CD4-positive, alpha-beta T cell treated with Interleukin-15 for 1 hour (primary cell): Measurements from ENCODE around the gene MRC2.

ENCODE experiments used
- DNase-seq: peaks from one replicate; pipeline ENCODE4 v3.0.0-alpha.2; 2020

MRC2 gene

GRCh38 chr17:62637809-62638208 lies 10.3 kb downstream of the MRC2 start:
- no peak for DNase-seq

DNA sequence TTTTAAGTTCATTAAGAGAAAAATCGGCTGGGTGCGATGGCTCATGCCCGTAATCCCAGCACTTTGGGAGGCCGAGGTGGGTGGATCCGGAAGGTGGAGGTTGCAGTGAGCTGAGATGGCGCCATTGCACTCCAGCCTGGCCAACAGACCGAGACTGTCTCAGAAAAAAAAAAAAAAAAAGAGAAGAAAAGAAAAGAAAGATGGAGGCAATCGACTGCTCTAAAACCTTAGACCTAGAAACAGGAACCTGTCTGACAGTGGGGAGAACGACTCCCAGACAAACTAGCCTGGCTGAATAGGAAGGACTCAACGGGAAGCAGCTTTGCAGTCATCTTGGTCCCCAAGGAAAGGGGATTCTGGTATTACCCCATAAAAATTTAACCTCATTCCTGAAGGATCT lies 13.7 kb downstream of the MRC2 start:
- DNase-seq = no peak

DNA sequence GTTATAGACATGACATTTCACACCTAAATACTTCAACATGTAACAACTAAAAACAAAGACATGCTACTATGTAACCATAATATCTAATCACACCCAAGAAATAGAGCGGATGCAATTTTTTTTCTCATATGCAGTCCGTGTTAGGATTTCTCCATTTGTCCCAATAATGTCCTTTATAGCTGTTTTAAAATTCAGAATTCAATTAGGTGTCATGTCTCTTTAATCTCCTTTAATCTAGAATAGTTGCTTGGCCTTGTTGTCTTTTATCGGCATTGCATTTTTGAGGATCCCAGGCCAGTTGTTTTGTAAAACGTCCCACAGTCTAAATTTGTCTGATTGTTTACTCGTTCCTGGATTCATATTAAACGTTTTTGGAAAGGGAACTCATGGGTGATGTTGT lies 14.5 kb downstream of the MRC2 start:
- DNase-seq = no peak

GRCh38 chr17:62643496-62643895 lies 16.0 kb downstream of the MRC2 start:
- DNase-seq = no peak

- no peak for DNase-seq
Observed at GRCh38 chr17:62644487-62645173, 17.2 kb downstream of the MRC2 start.

DNA sequence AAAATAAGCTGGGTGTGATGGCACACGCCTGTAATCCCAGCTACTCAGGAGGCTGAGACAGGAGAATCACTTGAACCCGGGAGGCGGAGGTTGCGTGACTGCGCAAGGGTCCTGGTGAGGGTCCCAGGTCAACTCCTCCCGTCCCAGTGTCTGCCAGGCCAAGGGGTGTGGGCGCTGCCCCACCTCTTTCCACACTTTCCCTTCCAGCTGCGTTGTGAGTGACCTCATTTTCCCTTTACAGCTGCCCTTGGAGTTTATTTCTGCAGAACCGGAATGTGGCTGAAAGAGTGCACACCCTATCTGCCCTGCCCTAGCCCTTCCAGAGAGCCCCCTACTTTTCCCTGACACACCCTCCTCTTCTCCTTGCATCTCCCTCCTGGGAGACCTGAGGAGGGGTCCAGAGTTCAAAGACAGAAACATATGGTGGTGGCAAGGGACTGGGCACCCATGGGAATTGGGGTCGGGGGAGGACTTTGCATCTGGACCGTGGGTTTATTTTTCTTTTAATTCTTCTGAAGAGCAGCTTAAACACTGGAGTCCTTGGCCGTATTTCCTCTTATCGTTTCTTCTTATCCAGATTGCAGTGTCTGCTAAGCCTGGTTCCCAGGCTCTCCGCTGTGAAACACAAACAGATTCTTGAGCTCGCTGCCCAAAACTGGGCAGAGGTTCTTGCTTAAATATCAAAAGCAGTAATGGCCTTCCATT lies 20.9 kb downstream of the MRC2 start:
- DNase-seq = no peak

GRCh38 chr17:62648956-62649294 lies 21.5 kb downstream of the MRC2 start:
- DNase-seq = no peak

DNA sequence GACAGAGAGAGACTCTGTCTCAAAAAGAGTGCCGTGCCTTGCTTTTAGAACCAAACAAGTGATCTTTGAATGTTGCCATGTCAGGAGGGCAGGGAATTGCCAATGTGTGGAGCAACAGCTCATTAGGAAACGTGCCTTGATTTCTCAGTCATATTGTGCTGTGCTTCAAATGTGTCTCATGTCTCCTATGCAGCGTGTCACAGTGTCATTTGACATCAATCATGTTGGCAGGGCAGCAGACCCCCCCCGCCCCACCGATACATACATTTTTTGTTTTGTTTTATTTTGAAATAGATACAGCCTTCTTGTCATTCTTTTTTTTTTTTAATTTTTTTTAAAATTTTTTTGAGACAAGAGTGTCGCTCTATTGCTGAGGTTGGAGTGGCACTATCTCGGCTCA lies 22.1 kb downstream of the MRC2 start:
- no peak for DNase-seq

GRCh38 chr17:62650587-62650986 lies 23.1 kb downstream of the MRC2 start:
- DNase-seq = no peak

- DNase-seq = peak; percentile 48
Observed at GRCh38 chr17:62652251-62653001, 25.0 kb downstream of the MRC2 start.

GRCh38 chr17:62653002-62653825 lies 25.7 kb downstream of the MRC2 start:
- DNase-seq = peak; percentile 63

DNA sequence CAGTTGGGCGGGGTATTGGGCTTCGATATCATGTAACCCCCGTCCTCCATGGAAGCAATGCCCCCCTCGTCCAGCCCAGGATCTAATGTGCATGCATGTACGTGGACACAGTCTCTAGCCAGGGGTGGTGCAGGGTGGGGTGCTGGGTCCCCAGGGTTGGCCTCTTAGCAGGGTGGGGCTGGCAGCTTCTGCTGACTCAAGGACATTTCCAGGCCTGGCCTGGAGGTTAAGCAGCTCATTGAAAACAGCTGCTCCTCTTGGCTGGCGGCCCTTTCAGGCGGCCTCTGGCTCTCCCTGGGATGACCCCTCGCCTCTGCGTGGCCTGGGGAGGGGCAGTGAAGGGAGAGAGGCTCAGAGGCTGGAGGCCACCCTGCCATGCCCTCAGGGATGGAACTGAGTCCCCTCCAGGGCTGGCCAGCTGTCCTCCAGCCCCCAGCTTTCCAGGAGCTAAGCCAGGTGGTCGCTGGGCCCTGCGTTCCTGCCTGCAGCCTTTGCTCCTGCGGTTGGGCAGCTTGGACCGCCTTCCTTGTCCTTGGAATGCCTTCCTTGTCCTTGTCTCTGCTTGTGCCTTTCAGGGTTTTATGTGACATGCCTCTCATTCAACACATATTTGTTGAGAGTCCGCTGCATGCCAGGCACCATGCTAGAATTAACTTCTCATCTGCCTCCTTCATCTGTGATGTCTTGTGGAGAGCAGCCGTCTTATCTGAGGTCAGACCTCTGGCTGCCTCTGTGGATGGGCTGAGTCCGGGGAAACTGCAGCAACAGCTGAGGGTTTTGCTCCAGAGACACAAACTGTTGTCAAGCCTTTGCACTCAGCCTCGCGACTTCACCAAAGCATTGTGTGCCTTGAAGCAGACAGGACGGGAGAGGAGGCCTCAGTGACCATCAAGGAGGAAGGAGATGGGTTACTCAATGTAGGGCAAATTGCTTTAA lies 26.6 kb downstream of the MRC2 start:
- no peak for DNase-seq

DNA sequence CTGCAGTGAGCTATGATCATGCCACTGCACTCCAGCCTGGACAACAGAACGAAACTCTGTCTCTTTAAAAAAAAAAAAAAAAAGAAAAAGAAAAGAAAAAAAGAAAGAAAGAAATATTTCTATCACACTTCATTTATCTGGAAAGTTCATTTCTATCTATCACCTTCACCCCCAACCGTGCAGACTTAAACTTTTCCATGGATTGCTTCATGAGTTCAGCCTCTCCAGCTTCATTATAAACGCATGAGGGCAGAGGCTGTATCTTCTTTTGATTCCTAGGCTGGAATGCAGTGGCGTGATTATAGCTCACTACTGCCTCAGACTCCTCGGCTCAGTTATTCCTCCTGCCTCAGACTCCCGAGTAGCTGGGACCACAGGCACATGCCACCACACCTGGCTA lies 28.2 kb downstream of the MRC2 start:
- no peak for DNase-seq

DNA sequence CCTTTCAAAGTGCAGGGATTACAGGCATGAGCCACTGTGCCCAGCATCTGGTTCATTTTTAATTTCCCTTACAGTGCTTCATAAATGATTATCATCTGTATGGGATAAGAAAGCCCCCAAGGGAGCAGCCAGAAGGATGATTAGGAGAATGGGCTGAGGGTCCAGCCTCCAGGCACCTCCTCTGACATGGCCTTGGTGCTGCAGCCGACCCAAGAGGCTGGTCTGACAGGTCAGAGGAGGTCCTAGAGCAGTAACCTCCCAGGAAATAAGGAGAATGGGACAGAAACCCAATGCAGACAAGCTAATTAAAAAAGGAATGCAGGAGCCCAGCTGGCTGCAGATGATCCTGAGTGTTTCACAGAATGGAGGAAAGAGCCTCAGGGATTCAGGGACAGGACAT lies 29.0 kb downstream of the MRC2 start:
- no peak for DNase-seq

DNA sequence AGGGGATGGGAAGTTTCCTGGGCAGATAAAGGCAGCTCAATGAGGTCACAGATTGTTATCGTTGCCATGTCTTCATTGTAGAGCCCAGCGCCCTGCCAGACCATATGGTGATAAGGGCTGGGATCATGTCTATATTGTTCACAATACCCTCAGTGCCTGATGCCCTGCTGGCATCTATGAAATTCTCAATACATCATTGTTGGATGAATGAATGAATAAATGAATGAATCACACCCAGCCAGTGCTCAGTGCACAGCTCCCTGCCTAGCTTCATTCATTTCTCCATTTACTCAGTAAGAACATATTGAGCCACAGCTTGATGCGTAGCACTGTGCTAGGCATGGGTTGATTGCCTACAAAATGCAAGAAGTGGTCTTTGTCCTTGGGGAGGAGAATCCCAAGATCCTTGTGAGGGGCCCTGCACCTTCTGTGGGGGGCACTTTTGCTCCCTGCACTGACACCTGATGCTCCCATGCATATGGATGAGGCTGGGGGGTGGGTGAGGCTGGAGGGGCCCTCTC lies 29.7 kb downstream of the MRC2 start:
- no peak for DNase-seq

- DNase-seq = no peak
Observed at GRCh38 chr17:62657690-62658089, 30.2 kb downstream of the MRC2 start.

- no peak for DNase-seq
Observed at GRCh38 chr17:62658136-62658920, 30.9 kb downstream of the MRC2 start.

GRCh38 chr17:62660629-62661118 lies 33.2 kb downstream of the MRC2 start:
- no peak for DNase-seq

- no peak for DNase-seq
Observed at GRCh38 chr17:62661337-62661736, 33.9 kb downstream of the MRC2 start.

DNA sequence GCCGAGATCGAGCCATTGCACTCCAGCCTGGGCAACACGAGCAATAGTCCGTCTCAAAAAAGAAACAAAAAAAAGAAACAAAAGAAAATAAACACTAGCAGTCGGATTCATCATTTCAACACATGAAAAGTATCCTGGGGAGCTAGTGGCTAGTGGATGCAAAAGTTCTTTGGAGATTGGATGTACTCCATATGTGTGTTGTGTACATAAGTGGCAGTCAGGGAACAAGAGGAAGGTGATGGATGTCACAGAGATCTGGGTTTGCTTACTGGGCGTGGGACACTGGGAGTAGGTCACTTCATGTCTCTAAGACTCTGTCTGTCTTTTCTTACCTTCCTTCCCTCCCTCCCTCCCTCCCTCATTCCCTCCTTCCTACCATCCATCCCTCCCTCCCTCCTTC lies 35.4 kb downstream of the MRC2 start:
- DNase-seq = no peak

DNA sequence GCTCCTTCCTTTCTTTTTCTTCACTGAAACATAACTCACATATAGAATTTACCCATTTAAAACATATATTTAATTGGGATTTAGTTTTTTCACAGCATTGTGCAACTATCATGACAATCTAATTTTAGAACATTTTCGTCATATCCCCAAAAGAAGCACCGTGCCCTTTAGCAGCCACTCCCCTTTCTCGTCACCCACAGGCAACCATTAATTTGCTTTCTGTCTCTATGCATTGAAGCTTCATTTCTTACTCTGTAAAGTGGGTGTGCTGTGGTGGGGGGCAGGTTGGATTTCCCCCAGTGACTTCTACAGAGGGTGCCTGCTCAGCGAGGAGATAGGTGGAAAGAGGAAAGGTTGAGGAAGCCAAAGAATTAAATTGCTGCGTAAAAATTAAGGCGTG lies 35.8 kb downstream of the MRC2 start:
- DNase-seq = no peak
